HUDEP-2 (cell line): ENCODE results near the gene RASA2.
A peak's percentile ranks its signal among the peaks of the same experiment; 100 is the strongest.
"Not testable (repeated sequence)": the region's sequence is repeated elsewhere in the genome, so short reads cannot be mapped to it uniquely, and the experiment has no call there.

Experiments
- DNase-seq, 76 experiments: peaks; one replicate each; lab custom pipeline; 2025; ENCODE audit not compliant: unreplicated experiment in 76 of 76; lab: John Stamatoyannopoulos, UW

RASA2 gene

DNA sequence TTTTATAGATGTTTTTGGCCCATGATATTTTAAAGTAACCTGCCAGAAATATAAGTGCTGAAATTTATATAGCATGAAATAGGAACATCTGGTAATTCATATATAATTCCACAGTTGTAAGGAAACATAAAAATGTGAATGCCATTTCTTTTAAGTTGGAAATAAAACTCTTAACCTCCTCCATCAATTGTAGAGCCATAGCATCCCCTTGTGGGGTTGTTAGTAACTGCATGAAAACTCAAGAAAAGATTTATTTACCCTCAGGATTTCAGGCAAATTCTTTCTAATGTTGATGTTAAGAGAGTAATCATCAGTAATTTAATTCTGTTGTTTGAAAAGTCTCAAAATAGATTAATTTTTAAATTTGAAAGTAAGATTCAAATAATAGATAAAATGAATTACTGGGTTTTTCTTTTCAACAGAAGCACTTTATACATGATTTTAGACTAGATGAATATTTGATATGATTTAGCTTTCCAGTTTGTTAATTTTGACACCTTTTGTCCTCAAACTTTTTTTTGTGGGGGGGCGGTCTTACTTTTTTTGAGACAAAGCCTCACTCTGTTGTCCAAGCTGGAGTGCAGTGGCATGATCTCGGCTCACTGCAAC lies 74.7 kb downstream of the RASA2 start:
- peak in 32 of 76 experiments; percentile 2 to 61 (median 23) for DNase-seq

DNA sequence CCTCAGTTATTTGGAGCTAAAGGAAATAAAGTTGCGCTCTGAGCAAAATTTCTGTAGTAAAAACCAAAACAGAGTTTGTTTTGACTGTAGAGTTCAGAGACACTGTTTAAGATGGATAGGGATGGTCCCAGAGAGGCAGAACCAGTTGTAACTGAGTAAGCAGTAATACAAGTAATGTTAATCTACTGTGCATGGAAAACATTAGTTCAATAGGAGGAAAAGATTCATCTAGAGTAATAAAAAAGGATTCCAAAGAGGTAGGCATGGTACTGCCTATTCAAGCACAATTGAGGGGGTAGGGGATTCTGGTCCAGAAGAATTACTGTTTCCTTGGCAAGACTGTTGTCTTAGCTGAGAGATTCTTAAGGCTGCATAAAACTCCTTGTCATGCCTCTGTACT lies 77.4 kb downstream of the RASA2 start:
- DNase-seq, result no peak

DNA sequence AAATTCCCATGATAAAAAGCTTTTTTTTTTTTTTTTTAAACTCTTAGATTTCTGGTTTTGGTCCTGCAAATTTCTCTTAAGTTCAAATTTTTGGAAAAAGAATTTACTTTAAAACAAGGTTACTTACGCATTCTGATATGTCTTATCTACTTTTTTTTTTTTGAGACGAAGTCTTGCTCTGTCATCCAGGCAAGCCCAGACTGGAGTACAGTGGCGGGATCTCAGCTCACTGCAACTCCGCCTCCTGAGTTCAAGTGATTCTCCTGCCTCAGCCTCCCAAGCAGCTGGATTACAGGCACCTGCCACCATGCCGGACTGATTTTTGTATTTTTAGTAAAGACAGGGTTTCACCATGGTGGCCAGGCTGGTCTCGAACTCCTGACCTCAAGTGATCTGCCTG lies 83.2 kb downstream of the RASA2 start:
- DNase-seq, result no peak

DNA sequence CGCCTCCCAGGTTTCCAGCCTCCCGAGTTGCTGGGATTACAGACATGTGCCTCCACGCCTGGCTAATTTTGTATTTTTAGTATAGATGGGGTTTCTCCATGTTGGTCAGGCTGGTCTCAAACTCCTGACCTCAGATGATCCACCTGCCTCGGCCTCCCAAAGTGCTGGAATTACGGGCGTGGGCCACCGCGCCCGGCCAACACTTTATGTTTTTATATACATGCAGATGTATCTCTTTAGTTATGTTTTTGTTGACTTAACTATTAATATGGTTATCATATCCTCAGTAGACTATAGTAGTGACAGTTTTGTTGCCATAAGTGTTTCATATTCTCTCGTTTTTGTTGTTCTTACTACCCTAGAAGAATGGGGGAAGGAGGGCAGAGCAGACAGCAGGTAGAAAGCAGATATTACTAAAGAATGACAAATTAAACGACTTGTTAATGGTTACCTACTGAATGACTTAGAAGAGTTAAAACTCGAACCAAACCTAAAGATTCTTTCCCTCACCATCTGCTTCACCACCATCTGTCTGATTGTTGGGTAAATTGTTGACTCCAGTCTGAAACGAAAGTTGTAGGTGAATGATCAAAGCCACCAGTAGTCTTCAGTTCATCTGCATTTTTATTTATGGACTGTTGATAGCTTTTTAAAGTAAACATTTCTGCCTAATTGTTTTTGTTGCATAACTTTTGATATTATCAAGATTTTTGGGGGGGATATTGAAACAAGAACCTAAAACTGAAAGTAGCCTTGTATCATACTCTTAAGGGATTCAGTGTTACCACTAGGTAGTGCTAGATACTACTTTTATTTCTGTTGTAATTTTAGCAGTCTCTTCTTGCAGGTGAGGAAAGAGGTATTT lies 89.3 kb downstream of the RASA2 start:
- peak in 6 of 76 experiments; percentile 1 to 14 (median 6) for DNase-seq

DNA sequence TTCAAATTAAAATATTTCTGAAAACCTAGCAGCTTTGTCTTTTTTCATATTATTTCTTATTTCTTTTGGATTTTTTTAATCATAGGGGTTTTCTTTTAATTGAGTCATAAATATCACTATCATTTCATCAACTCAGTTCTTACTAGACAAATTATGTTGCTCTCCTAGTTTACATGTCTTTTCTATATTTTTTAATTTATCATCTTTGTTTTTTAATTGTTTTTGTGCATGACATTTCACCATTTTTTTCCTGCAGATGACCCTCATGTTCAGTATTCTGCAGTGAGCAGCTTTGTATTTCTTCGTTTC lies 89.9 kb downstream of the RASA2 start:
- no peak for DNase-seq

DNA sequence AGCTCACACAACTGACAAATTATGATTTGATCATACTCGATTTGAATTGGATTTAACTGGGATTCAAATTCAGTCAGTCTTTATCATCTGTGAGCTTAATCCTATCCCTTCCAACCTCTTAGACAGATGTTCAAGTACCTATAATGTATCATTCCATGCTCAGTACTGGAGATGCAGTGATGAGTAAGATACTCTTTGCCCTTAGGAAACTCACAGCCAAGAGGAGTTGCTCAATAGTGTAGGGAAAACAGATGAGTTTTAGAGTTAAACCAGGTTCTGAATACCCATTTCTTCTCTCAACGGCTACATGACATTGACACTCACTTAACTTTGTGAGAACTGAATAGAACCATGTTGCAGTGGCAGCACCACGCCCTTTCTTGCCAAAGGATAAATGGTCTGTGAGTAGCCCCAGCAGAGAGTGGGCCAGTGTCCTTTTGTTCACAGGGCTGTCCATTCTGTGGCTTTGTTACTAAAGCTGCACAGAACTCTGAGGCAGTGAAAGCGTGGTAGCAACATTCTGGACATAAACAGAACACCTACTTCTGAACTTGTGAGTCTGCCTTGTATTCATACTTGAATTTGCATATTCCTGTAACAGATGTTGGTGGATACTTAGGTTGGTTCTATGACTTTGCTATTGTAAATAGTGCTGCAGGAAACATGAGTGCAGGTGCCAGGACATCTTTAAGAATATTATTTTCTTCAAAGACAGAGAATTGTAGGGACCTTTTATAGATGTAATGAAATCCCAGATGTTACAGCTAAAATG lies 91.6 kb downstream of the RASA2 start:
- no peak for DNase-seq

DNA sequence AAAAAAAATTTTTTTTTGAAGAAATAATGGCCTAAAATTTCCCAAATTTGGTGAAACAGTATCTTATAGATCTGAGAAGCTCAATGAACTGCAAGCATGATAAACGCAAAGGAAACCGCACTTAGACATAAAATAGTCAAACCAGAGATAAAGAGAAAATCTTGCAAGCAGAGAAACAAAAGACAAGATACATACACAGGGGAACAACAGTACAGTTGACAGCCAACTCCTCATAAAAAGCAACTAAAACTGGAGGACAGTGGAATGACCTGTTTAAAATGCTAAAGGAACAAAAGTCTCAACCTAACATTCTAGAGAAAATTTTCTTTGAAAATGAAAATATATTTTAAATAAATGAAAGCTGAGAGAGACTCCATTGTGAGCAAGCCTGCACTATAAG lies 107.5 kb downstream of the RASA2 start:
- DNase-seq, result no peak

DNA sequence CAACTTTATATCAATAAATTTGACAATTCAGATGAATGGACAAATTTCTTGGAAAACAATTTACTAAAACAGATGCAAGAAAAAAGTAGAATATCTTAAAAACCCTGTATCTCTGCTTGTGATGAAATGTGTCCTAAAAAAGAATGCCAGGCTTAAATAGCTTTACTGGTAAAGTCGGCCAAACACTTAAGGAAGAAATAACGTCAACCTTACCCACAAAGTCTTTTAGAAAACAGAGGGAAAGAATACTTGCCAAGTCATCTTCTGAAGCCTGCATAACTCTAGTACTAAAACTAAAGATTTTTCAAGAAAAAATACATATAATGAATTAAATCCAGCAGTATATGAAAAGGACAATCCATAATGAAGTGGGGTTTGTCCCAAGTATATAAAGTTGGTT lies 111.1 kb downstream of the RASA2 start:
- no peak for DNase-seq

DNA sequence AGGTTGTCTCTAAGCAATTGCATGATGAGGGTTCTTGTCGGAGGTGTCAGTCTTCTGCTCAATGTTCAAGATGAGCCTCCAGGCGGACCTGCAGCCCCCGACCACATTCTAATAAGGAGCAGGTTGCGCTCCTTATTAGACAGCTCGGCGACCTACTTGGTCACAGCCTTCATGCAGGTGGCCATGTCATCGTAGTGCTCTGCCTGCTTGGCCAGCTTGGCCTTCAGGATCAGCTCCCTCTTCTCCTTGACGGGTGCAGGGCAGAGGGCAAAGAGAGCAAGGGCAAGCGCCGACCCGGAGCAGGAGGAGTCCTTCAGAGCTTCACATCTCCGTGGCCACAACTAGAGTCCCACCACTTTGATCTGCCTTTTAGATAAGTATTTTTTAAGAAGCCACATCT lies 113.5 kb downstream of the RASA2 start:
- no peak for DNase-seq

DNA sequence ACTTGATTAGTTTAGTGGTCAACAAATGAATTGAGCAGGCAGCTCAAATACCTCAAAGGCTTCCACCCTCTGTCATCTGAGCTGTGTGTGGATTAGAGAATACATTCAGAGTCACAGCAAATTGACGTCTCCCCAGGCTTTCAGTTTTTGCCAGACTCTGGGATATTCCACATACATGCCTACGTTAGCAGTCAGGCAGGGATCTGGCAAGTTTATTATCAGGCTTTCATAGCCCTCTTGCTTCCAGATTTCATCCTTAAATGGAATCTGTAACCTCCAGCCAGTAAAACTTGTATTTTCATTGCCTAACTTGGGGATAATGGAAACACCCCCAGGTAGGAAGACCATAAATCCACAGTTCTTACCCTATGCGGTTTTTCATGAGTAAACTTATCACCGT lies 115.9 kb downstream of the RASA2 start:
- DNase-seq, result no peak

DNA sequence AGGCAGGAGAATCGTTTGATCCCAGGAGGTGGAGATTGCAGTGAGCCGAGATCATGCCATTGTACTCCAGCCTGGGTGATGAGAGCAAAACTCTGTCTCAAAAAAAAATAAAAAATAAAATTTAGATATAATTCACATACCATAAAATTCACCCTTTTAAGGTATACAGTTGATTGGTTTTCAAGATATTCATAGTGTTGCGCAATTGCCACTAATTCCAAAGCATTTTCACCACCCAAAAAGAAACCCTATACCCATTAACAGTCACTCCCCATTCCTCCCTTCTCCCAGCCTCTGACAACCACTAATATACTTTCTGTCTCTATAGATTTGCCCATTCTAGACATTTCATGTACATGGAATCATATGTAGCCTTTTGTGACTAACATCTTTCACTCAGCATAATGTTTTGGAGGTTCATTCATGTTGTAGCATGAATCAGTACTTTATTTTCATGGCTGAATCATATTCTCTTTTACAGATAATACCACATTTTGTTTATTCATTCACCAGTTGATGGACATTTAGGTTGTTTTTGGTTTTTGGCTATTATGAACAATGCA lies 116.7 kb downstream of the RASA2 start:
- no peak for DNase-seq

DNA sequence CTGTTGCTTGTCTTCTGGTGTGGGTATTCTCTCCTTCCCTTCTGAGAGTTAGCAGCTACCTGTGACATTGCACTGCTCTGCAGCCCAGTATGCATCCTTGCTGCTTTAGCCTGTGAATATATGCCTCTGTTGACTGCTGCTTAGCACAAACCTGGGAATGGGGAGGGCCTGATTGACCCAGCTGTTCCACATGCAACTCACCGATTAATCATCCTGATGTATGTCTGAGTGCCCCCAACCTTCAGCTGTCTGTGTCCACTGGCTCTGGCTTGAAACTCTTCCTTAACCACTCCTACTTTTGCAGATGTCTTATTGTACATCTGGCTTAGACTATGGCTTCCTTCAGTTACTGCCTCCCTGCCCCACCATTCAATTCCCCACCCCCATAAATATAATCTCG lies 119.1 kb downstream of the RASA2 start:
- no peak for DNase-seq

DNA sequence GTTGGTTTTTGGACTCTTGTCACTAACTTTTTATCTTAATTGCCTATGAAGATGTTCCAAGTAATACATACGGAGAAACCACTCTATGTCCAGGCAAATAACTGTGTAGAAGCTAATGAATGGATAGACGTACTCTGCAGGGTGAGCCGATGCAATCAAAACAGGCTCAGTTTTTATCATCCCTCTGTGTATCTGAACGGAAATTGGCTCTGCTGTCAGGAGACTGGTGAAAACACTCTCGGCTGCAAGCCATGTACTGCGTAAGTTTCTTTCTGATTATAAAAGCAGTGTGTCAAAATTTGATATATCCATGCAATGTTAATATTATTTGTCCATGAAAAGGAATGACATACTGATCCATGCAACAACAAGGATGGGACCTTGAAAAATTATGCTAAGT lies 121.6 kb downstream of the RASA2 start:
- no peak for DNase-seq

DNA sequence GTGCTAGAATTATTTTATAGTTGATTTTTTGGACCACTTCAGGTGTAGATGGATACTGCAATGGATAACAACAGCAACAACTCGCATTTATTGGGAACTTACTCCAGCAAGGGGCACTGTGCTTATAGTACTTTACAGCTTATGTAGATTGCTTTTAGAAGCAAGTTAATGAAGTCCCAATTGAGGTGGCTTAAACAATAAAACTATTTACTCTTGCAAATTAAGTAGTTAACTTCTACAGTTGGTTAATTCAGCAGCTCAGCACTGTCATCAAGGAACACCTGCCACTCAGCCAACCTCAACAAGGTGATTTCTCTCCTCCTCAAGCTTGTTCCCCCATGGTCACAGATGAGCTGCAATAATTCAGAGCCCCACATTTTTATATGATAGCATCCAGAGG lies 124.1 kb downstream of the RASA2 start:
- DNase-seq, result no peak

DNA sequence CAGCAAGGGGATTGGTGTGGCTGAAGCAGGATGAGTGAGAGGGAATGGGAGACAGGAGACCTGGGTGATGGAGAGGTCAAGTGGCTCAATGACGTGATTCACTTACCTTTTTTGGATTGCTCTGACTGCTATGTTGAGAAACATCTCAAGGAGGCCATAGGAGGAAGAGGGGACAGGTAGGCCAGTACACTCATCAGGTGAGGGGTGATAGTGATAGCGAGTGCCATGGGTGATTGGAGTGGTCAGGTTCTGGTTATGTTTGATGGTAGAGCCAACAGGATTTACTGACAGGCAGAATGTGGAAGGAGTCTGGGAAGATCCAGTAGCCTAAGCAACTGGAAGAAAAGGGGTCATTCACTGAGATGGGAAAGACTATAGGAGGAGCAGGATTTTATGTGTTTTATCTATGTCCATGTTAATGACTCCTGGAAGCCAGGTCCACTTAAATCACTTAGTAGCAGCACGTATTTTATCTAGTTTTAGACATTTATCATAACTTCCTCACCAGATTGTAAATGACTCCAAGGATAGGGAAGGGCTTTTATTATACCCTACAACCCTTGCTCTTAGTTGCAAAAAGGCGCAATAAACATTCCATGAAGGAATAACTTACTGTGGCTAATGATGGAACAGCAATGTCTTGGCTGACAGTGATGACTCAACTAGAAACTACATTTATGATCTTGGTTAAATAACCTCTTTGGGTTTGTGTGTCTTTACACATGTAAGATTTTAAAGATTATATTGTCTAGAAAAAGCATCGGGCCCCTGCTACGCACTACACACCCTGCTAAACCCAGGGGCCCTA lies 131.5 kb downstream of the RASA2 start:
- no peak for DNase-seq

DNA sequence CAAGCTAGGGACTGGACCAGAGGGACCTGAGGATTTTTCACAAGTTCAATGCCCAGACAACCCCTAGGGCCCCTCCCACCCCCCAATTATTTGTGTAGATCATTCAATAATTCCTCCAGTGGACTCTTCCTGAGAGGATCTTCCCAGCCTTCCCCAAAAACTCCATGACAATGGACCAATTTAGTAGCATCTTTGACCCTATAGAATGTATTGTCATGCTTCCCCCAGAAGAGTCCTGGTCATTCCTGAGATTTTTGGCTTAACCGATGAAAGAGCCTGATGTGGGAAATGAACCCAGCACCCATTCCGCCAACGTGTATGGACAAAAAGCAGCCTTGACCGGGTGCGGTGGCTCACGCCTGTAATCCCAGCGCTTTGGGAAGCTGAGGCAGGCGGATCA lies 132.1 kb downstream of the RASA2 start:
- DNase-seq, result no peak

DNA sequence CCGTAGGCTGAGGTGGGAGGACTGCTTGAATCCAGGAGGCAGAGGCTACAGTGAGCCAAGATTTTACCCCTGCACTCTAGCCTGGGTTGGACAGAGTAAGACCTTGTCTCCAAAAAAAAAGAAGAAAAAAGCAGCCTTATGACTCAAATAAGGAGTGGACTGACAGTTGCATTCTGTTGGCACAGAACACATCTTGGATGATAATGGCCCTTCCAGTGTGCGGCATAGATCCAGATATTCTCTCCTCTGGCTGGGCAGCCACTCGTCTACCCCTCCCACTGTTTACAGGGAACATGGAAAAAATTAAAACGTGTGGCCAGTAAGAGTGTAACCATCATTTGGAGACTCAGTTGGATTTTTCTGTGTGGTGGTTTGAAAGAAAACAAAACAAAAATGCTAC lies 132.6 kb downstream of the RASA2 start:
- no peak for DNase-seq

DNA sequence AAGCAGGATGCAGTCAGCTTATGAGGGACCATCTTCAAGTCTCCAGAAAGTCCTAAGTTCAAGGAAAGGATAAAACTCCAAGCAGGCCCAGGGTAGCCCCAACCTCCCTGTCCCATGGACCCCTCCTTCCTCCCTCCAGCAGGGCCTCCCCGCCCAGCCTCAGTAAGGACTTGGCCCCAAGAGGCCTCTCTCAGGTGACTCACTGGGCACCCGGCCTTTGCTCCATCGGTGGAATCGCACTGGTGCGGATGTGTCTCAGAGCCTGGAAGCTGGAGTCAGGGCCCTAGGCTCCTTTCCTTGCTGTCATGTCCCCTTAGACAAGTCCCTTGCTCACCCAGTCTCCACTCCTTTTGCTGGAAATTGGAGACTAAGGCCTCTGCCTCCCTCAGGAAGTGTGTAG lies 136.9 kb downstream of the RASA2 start:
- no peak for DNase-seq

DNA sequence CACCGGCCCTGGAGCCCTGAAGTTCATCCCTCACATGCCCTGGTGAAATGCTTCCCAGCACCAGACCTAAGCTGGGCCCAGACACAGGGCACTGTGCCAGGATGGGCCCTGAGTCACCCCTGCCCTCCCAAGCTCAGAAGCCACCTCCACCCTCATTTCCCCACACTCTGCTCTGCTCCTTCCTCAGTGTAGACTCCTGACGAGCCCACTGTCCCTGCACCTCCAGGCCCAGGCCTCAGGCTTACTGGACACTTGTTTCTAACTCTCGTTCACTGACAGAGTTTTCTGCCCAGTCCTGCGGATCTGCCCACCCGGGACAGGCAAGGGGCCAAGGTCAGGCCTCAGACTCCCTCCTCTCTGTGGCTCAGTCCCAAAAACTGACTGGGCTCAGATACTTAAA lies 138.7 kb downstream of the RASA2 start:
- peak in 16 of 76 experiments; percentile 2 to 31 (median 12) for DNase-seq

DNA sequence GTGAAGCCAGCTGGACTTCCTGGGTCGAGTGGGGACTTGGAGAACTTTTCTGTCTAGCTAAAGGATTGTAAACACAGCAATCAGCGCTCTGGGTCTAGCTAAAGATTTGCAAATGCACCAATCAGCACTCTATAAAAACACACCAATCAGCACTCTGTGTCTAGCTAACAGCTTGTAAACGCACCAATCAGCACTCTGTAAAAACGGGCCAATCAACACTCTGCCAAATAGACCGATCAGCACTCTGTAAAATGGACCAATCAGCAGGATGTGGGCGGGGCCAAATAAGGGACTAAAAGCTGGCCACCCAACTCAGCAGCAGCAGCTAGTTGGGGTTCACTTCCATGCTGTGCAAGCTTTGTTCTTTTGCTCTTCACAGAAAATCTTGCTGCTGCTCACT lies 141.5 kb downstream of the RASA2 start:
- not testable (repeated sequence) for DNase-seq
